GM06990 (cell line): ENCODE data around the gene PTF1A.
"Not testable (repeated sequence)": the region's sequence is repeated elsewhere in the genome, so short reads cannot be mapped to it uniquely, and the experiment has no call there.

Source experiments
- DNase-seq: peaks from one replicate; pipeline ENCODE4 v3.0.0-alpha.2; 2011; ENCODE audit not compliant: insufficient read length; ENCODE audit errors: extremely low read depth
- H3K27me3 ChIP-seq: replicated peaks from 2 replicates; pipeline ENCODE4 v1.6.0; 2011; ENCODE audit warnings: low read length; ENCODE audit not compliant: control insufficient read depth, insufficient read depth
- H3K36me3 ChIP-seq: 2 replicates; pipeline ENCODE4 v1.5.1; 2011; ENCODE audit warnings: low read length; ENCODE audit not compliant: control insufficient read depth, insufficient read depth
- H3K4me3 ChIP-seq: replicated peaks from 2 replicates; pipeline ENCODE4 v1.5.1; 2011; ENCODE audit warnings: low read depth, mild to moderate bottlenecking, control low read depth, low read length
- CTCF ChIP-seq: IDR thresholded peaks from 2 replicates; pipeline ENCODE4 v1.5.1; 2011; ENCODE audit warnings: low read length, control low read depth, mild to moderate bottlenecking, inconsistent platforms; ENCODE audit not compliant: insufficient read depth, poor library complexity, severe bottlenecking

The PTF1A gene

GRCh38 chr10:23204773-23205172 is 12.7 kb downstream of the PTF1A start:
- Histone ChIP-seq H3K36me3 (no peaks in the 10 kb centered on the region), H3K27me3 (peaks cover 1% of the 10 kb centered on the region), H3K4me3 (no peak overlapping the region)
- TF ChIP-seq CTCF = no peak
- no peak for DNase-seq

DNA sequence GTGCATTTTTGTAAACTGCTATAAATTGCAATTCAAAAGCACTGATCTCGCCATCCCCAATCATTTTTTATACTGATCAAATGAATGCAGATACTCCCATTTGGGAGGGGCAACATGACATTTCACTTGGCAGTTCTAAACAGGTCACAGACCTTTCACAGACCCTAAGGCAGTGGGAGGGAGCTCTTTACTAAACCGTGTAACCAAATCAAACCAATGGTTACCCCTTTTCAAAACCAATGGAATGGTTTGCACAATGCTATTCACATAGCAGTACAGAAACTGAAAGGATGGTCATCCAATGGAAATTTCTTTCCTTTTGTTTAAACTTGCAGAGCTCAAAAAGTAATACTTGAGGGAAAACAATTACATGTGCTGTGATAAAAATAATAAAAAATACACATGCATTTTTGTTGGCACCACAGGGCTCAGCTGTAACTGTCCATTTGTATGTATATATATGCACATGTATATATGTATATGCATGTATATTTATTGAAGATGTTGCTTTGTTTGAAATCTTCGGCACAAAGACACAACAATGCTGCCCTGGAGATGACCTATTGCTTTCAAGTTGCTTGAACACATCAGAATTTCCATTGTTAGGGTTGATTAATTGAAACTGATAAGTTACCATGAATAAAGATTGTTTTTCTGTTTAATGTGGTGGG is 14.0 kb downstream of the PTF1A start:
- no peak for DNase-seq
- Histone ChIP-seq H3K4me3 (no peak overlapping the region), H3K36me3 (no peaks in the 10 kb centered on the region), H3K27me3 (0 out of 2 replicates have a peak, but pooled peaks cover 1% of the 10 kb centered on the region)
- TF ChIP-seq CTCF = no peak

DNA sequence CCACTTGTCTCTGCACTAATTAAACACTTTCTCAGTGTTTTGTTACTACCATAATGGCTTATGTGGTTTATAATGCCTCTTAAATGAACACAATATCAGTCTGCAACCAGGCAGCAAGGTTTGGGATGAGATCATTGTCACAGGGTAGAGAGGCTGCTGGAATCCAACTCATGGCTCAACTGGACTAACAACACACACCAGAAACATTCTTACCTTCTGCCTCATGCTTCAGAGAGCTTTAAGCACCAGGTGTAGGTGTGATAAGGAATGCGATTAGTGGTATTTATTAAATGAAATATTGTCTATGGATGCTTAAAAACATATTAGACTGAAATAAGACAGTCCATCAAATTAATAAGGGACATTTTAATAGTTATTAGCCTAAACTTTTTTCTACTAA is 25.4 kb downstream of the PTF1A start:
- TF ChIP-seq CTCF = no peak
- H3K27me3 ChIP-seq = no peaks in the 10 kb centered on the region
- no peaks in the 10 kb centered on the region for H3K36me3 ChIP-seq
- H3K4me3 ChIP-seq = no peak overlapping the region
- no peak for DNase-seq

GRCh38 chr10:23230582-23230981 is 38.5 kb downstream of the PTF1A start:
- TF ChIP-seq CTCF = no peak
- Histone ChIP-seq H3K36me3 (no peaks in the 10 kb centered on the region), H3K27me3 (no peaks in the 10 kb centered on the region), H3K4me3 (no peak overlapping the region)
- no peak for DNase-seq

GRCh38 chr10:23238015-23238414 is 45.9 kb downstream of the PTF1A start:
- no peak for TF ChIP-seq CTCF
- Histone ChIP-seq H3K4me3 (no peak overlapping the region), H3K36me3 (no peaks in the 10 kb centered on the region), H3K27me3 (no peaks in the 10 kb centered on the region)
- DNase-seq = no peak

DNA sequence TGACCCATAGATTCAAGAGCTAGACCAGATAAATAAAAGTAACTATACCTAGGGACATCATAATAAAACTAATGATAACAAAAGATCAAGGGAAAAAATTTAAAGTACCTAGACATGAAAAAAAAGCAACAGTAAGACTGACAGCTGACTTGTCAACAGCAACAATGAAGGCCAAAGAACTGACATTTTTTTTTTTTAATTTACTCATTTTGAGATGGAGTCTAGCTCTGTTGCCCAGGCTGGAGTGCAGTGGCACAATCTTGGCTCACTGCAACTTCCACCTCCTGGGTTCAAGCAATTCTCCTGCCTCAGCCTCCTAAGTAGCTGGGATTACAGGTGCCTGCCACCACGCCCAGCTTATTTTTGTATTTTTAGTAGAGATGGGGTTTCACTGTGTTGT is 49.7 kb downstream of the PTF1A start:
- H3K36me3 ChIP-seq, H3K27me3 ChIP-seq, H3K4me3 ChIP-seq, DNase-seq: not testable (repeated sequence)
